HepG2 (cell line): Measurements from ENCODE around the gene FPGS.

ENCODE experiments used
- CTCF ChIP-seq: sonication (generic); formaldehyde crosslinking; IDR thresholded peaks from 2 replicates; pipeline ENCODE4 v1.5.0; 2020; ENCODE audit warnings: mild to moderate bottlenecking, missing genetic modification reagents, moderate library complexity
- DBP ChIP-seq: sonication (generic); formaldehyde crosslinking; IDR thresholded peaks from 2 replicates; pipeline ENCODE4 v1.4.0; 2020; ENCODE audit warnings: missing genetic modification reagents; ENCODE audit errors: not compliant biosample characterization
- HMG20A ChIP-seq: IDR thresholded peaks from 2 replicates; pipeline ENCODE4 v1.6.1; 2016; ENCODE audit warnings: borderline replicate concordance
- MYC ChIP-seq: sonication (generic); formaldehyde crosslinking; IDR thresholded peaks from 2 replicates; pipeline ENCODE4 v1.9.0; 2021; ENCODE audit warnings: missing genetic modification reagents, borderline replicate concordance
- NR2C2 ChIP-seq: sonication (generic); formaldehyde crosslinking; IDR thresholded peaks from 2 replicates; pipeline ENCODE4 v1.4.0; 2020; ENCODE audit warnings: missing genetic modification reagents, mild to moderate bottlenecking, moderate library complexity, borderline replicate concordance
- POLR2A ChIP-seq, 2 experiments: IDR thresholded peaks; 2 replicates each; pipeline ENCODE4 v1.6.1; 2011; ENCODE audit warnings: low read depth in 2 of 2, low read length in 2 of 2, mild to moderate bottlenecking in 1 of 2, moderate library complexity in 1 of 2; ENCODE audit not compliant: insufficient read depth in 1 of 2
- TAF15 ChIP-seq: fragments of 200-400 bp; formaldehyde crosslinking; IDR thresholded peaks from one replicate; pipeline ENCODE4 v1.6.1; 2018; ENCODE audit warnings: mild to moderate bottlenecking, low read depth, low read length; ENCODE audit not compliant: poor library complexity, severe bottlenecking
- ZFX ChIP-seq: sonication (generic); formaldehyde crosslinking; IDR thresholded peaks from 2 replicates; pipeline ENCODE4 v1.4.0; 2020; ENCODE audit warnings: mild to moderate bottlenecking, low read depth, missing genetic modification reagents, moderate library complexity
- ZNF281 ChIP-seq: sonication (generic); formaldehyde crosslinking; IDR thresholded peaks from 2 replicates; pipeline ENCODE4 v1.4.0; 2020; ENCODE audit warnings: missing genetic modification reagents, borderline replicate concordance
- ZNF891 ChIP-seq: sonication (generic); formaldehyde crosslinking; IDR thresholded peaks from 2 replicates; pipeline ENCODE4 v1.5.0; 2020; ENCODE audit warnings: mild to moderate bottlenecking, missing genetic modification reagents

GRCh38 chr9:127802576-127803443 is at the start of gene FPGS:
- peak; percentile 99 for TF ChIP-seq ZFX
- no peak for TF ChIP-seq TAF15
- TF ChIP-seq POLR2A (IDR thresholded peaks at IDR 0.05; ENCODE audit: insufficient read depth in 1 of 2, low read depth in 2 of 2, low read length in 2 of 2): peak; percentile 67 to 72
- peak; percentile 67; the same call in 1 of the 2 replicates for TF ChIP-seq ZNF891 (CRISPR knock-in tag)
- peak; percentile 35; the same call in 1 of the 2 replicates for TF ChIP-seq NR2C2 (CRISPR knock-in tag)
- TF ChIP-seq ZNF281 (CRISPR knock-in tag): peak; percentile 30; the same call in 1 of the 2 replicates
- TF ChIP-seq CTCF (CRISPR knock-in tag): no peak; the same call in 1 of the 2 replicates
- no peak for TF ChIP-seq HMG20A (CRISPR knock-in tag)
- no peak for TF ChIP-seq DBP (CRISPR knock-in tag)
- TF ChIP-seq MYC (CRISPR knock-in tag): peak; percentile 98
